HG03280 (cell line): ENCODE measurements around the gene PC.
"Not testable (repeated sequence)": the region's sequence is repeated elsewhere in the genome, so short reads cannot be mapped to it uniquely, and the experiment has no call there.

Experiments used
- ATAC-seq: cut with Tn5 transposase; IDR thresholded peaks from one replicate; pipeline ENCODE4 v1.9.1; 2021; ENCODE audit warnings: mild to moderate bottlenecking, moderate library complexity; ENCODE audit not compliant: unreplicated experiment

The PC gene

GRCh38 chr11:66958232-66958955 is at the start of gene PC:
Gene PC (minus strand): TSS chr11:66958383. CDS start chr11:66872159, 86,224 bp downstream.
- peak; percentile 88 for ATAC-seq

- no peak for ATAC-seq
Observed at GRCh38 chr11:67007126-67007525, 48.9 kb upstream of the PC start.

GRCh38 chr11:67006029-67006884 is 48.1 kb upstream of the PC start:
- no peak for ATAC-seq

GRCh38 chr11:67005200-67005599 is 47.0 kb upstream of the PC start:
- not testable (repeated sequence) for ATAC-seq

- ATAC-seq = no peak
Observed at GRCh38 chr11:67002921-67003411, 44.8 kb upstream of the PC start.

GRCh38 chr11:67002297-67002913 is 44.2 kb upstream of the PC start:
- no peak for ATAC-seq

- ATAC-seq = no peak
Observed at GRCh38 chr11:67001332-67001731, 43.1 kb upstream of the PC start.

- ATAC-seq = no peak
Observed at GRCh38 chr11:66999555-66999954, 41.4 kb upstream of the PC start.

GRCh38 chr11:66996609-66997273 is 38.6 kb upstream of the PC start:
- ATAC-seq = no peak

- no peak for ATAC-seq
Observed at GRCh38 chr11:66992041-66992440, 33.9 kb upstream of the PC start.

GRCh38 chr11:66989360-66989759 is 31.2 kb upstream of the PC start:
- ATAC-seq = not testable (repeated sequence)

- not testable (repeated sequence) for ATAC-seq
Observed at GRCh38 chr11:66988741-66989140, 30.6 kb upstream of the PC start.

- ATAC-seq = no peak
Observed at GRCh38 chr11:66987924-66988637, 29.9 kb upstream of the PC start.

- ATAC-seq = no peak
Observed at GRCh38 chr11:66987158-66987620, 29.0 kb upstream of the PC start.

- no peak for ATAC-seq
Observed at GRCh38 chr11:66986178-66986545, 28.0 kb upstream of the PC start.

GRCh38 chr11:66985508-66986177 is 27.5 kb upstream of the PC start:
- ATAC-seq = no peak

GRCh38 chr11:66983275-66983924 is 25.2 kb upstream of the PC start:
- ATAC-seq = no peak

GRCh38 chr11:66981976-66982578 is 23.9 kb upstream of the PC start:
- no peak for ATAC-seq
